HG03469 (cell line): Measurements from ENCODE around the gene KATNB1.
"Not testable (repeated sequence)": the region's sequence is repeated elsewhere in the genome, so short reads cannot be mapped to it uniquely, and the experiment has no call there.

Experiments
- ATAC-seq: cut with Tn5 transposase; IDR thresholded peaks from one replicate; pipeline ENCODE4 v1.9.1; 2021; ENCODE audit warnings: mild to moderate bottlenecking, moderate library complexity, moderate number of reproducible peaks; ENCODE audit not compliant: unreplicated experiment

Gene KATNB1

GRCh38 chr16:57741660-57742191 lies 6.2 kb downstream of the KATNB1 start:
- no peak for ATAC-seq

GRCh38 chr16:57742543-57742942 lies 7.0 kb downstream of the KATNB1 start:
- no peak for ATAC-seq

- ATAC-seq, result no peak
These were observed 7.9 kb downstream of the KATNB1 start for GRCh38 chr16:57743458-57743857.

- no peak for ATAC-seq
These were observed 8.5 kb downstream of the KATNB1 start for GRCh38 chr16:57743886-57744641.

- ATAC-seq, result no peak
These were observed 9.0 kb downstream of the KATNB1 start for GRCh38 chr16:57744642-57744903.

GRCh38 chr16:57745768-57746167 lies 10.2 kb downstream of the KATNB1 start:
- no peak for ATAC-seq

- not testable (repeated sequence) for ATAC-seq
These were observed 10.7 kb downstream of the KATNB1 start for GRCh38 chr16:57746316-57746715.

- ATAC-seq, result no peak
These were observed 11.5 kb downstream of the KATNB1 start for GRCh38 chr16:57747091-57747490.

- no peak for ATAC-seq
These were observed 11.9 kb downstream of the KATNB1 start for GRCh38 chr16:57747496-57747895.

- ATAC-seq, result no peak
These were observed 12.4 kb downstream of the KATNB1 start for GRCh38 chr16:57747996-57748395.

GRCh38 chr16:57748596-57748995 lies 13.0 kb downstream of the KATNB1 start:
- no peak for ATAC-seq

GRCh38 chr16:57749101-57749692 lies 13.6 kb downstream of the KATNB1 start:
- no peak for ATAC-seq

- no peak for ATAC-seq
These were observed 14.4 kb downstream of the KATNB1 start for GRCh38 chr16:57749856-57750452.

- no peak for ATAC-seq
These were observed 15.4 kb downstream of the KATNB1 start for GRCh38 chr16:57750796-57751538.

GRCh38 chr16:57751539-57752202 lies 16.1 kb downstream of the KATNB1 start:
- ATAC-seq, result no peak

GRCh38 chr16:57752203-57752580 lies 16.6 kb downstream of the KATNB1 start:
- ATAC-seq, result no peak

- no peak for ATAC-seq
These were observed 17.2 kb downstream of the KATNB1 start for GRCh38 chr16:57752581-57753447.

GRCh38 chr16:57753448-57754353 lies 18.1 kb downstream of the KATNB1 start:
- no peak for ATAC-seq
